GM08714 (cell line): Measurements from ENCODE around the gene POLR3H.

Experiments used
- H3K4me3 ChIP-seq: fragments of 200-500 bp; sonication (Bioruptor generic); 2 replicates; pipeline ENCODE4 v1.5.1; 2014; ENCODE audit warnings: mild to moderate bottlenecking, low read length, inconsistent platforms
- ZNF274 ChIP-seq: IDR thresholded peaks from 2 replicates; pipeline ENCODE4 v1.6.1; 2012; ENCODE audit warnings: mild to moderate bottlenecking, low read depth, low read length

Gene POLR3H

DNA sequence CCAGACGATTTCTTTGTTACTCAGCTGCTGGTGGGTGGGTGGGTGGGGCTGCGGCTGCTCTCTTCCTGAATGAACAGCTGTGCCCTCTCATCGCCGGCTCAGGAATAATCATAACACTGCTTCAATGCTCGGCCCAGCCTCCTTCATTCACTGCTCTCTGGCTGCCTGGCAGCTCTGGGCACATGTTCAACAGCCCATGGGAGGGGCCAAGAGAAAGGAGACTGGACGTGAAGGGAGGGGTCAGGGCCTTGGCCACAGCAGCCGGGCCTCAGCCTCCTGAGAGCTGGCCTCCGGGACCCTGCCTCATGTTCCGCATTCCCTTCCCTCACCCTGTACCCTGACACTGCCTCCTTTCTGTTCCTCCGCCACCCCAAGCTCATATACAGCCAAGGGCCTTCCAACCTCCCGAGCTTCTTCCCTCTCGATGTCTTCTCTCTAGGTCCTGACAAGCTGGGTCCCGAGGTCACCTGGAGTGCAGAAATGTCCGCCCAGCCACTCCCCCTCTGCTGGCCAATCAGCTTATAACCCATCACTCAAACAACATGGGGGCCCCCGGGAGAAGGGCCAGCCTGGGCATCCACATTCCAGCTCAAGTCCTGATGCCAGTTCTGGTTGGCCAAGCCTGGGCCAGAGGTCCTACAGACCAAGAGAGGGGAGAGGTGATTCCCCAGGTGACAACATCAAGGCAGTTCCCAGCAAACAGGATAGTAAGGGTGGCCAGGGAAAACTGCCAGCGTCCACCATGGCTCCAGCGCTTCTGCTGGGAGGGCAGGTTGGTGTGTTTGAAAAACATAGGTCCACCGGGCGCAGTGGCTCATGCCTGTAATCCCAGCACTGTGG, 13.4 kb upstream of the POLR3H start:
- no peak for TF ChIP-seq ZNF274
- H3K4me3 ChIP-seq, result no peak overlapping the region

DNA sequence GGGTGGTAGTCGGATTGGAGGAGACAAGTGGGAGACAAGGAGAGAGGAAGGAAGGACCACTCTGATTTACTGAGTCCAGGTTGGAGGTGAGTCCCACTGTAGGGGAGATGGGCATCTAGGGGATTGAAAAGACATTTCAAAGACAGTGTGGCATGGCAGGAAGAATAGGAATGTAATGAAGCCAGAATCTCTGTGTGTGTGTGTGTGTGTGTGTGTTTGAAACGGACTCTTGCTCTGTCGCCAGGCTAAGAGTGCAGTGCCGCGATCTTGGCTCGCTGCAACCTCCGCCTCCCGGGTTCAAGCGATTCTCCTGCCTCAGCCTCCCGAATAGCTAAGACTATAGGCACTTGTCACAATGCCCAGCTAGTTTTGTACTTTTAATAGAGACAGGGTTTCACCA, 12.3 kb upstream of the POLR3H start:
- TF ChIP-seq ZNF274, result no peak

DNA sequence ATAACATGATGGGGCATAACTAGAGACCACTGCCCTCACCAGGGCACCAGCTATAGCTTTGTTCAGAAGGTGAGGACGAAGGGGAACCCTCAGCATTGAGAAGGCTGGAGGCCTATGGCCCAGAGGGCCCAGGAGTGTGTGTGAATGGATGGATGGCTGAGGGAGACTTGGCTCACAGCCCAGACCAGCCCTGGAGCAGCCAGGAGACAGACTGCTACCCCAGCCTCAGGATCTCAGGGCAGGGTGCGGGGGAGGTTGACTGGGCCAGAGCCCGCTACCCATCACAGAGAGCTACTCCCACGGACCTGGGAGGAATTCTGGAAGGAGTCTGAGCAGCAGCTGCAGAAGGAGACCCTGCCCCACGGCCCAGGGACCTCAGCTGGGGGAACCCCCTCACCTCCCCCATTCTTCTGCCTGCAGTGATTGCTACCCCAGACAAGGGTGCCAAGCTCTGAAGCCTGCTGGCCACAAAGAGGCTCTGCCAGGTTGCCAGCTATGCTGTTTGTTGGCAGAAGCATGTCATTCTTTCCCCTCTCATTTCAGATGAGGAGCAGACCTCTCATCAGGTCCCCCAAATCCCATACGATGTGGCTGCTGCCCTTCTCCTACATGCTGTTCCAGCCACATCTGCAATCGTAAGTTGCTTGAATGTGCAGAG, 11.2 kb upstream of the POLR3H start:
- TF ChIP-seq ZNF274, result no peak
- H3K4me3 ChIP-seq, result no peak overlapping the region

More for the DNA sequence above, 12.3 kb upstream of the POLR3H start:
- no peak overlapping the region for H3K4me3 ChIP-seq

DNA sequence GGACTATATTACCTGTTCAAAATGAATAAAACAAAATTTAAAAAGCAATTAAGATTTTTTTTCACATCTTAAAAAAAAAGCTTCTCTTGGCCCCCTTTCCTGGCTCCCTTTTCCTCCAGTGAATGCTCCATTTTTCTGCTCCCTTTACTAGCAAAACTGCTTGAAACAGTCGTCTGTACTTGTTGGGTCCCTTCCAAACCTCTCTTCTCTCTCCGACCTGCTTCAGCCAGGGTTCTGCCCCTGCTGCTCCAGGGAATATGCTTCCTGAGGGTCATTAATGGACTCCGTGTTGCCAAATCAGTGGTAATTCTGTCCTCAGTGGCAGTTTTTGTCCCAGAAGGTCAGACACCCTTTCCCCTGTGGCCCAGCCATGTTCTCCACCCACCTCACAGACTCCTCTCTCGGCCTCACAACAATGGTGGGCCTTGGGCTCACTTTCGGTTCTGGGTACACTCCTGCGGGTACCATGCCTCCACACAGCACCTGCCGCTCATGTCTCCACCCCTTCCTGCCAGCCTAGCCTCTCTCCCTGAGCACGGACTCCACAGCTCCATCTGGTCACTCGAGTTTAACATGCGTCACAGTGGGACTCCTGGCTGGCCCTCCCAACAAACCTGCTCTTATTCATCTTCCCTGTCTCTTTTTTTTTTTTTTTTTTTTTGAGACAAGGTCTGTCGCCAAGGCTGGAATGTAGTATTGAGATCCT, 7.8 kb upstream of the POLR3H start:
- no peak overlapping the region for H3K4me3 ChIP-seq
- no peak for TF ChIP-seq ZNF274

DNA sequence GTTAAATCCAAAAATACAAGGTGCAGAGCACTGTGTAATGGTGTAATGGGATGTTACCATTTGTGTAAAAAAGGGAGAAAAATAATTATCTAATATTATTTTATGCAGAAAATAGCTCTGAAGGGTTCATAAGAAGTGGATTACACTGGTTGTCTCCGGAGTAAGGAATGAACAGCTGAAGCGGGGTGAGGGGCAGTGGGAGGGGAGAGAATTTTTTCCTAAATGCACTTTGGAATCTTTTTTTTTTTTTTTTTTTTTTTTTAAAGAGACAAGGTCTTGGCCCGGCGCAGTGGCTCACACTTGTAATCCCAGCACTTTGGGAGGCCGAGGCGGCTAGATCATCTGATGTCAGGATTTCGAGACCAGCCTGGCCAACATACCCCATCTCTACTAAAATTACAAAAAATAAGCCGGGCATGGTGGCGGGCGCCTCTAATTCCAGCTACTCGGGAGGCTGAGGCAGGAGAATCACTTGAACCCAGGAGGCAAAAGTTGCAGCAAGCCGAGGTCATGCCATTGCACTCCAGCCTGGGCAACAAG, 6.8 kb upstream of the POLR3H start:
- TF ChIP-seq ZNF274, result no peak
- no peak overlapping the region for H3K4me3 ChIP-seq

DNA sequence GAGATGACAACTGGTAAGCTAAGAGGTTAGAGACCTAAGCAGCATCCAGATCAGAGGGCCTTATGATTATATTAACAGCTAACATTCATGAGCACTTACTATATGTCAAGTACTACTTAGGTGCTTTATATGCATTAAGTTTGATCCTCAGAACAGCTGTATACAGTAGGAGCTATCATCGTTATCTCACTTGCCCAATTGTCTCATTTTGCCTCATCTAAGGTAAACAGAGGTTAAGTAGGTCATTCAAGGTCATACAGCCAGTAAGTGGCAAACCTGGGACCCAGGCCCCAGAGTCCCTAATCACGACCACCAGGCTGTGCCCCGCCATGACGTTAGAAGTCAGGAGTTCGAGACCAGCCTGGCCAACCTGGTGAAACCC, 4.6 kb upstream of the POLR3H start:
- no peak for TF ChIP-seq ZNF274
- no peak overlapping the region for H3K4me3 ChIP-seq

DNA sequence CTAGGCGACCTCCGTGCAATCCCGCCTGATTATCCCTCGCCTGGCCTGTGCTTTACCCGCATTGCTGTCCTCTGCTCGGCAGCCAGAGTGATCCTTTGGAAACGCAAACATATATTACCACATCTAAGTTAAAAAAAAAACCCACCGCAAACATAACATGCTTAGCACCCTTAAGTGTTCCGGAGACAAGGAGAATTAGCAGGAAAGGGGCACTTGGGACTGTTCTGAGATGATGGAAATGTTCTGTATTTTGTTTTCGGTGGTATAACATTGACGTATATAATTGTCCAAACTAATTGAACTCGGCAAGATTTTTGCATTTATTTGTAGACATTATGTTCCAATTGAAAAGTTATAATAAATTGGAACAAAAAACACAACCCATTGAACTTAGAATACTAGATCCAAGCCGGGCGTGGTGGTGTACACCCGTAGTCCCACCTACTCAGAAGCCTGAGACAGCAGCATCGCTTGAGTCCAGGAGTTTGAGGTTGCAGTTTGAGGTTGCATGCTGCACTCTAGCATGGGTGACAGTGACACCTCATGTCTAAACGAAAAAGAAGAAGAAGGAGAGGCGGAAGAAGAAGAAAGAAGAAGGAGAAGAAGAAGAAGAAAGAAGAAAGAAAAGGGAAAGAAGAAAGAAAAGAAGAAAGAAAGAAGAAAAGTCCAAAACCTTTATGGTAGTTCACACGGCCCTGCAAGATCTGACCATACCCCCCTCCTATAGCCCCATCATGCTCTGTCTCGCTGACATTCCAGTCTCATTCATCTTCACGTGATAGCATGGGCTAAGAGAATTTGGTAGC, 604 bp upstream of the POLR3H start:
- TF ChIP-seq ZNF274, result no peak
- H3K4me3 ChIP-seq, result peak overlapping the region; percentile 44; the same call in 1 of the 2 replicates

DNA sequence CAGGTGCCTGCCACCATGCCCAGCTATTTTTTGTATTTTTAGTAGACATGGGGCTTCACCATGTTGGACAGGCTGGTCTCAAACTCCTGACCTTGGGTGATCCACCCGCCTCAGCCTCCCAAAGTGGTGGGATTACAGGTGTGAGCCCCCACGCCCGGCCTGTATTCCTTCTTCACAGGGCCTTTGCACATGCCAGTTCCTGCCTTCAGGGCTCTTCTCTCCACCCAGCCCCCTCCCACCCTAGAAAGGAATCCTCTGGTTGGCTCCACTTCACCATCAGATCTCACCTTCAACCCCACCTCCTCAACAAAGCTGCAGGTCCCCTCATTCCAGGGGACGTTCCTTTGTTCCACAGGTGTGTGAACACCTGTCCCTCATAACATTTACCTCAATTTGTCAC, 2.0 kb downstream of the POLR3H start:
- H3K4me3 ChIP-seq, result peak overlapping the region; percentile 7; the same call in 1 of the 2 replicates
- TF ChIP-seq ZNF274, result no peak

DNA sequence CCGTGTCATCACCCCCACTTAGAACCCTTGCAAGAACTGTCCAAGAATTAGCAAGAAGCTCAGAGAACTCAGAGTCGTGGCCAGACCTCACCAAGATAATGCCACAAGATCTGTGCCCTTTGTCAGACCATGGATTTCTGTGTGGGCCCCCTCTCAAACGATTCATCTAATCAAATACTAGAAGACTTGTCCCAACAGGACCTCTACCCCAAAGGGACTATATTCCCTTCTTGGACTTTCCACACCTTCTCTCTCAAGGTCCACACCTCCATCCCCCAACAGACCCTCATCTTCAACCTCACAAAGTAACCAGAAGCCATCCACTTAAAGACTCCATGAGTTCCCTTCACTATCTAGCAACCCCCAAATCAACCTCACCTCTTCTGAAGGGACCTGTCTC, 2.8 kb downstream of the POLR3H start:
- TF ChIP-seq ZNF274, result no peak
- no peak overlapping the region for H3K4me3 ChIP-seq

DNA sequence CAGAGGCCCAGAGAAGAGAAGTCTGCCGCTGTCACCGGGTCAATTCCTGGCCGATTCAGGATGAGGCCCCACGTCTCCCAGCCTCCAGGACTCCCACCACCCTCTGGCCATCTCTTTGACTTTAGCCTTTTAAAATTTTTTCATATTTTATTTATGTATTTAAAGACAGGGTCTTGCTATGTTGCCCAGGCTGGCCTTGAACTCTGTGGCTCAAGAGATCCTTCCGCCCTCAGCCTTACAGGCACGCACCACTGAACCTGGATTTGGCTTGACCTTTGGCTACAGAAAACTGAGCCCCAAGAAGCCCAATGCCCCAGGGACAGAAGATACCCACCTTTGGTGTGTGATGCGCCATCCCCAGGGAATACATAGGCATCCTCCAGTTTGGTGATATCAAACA, 3.9 kb downstream of the POLR3H start:
- no peak for TF ChIP-seq ZNF274
- no peak overlapping the region for H3K4me3 ChIP-seq

DNA sequence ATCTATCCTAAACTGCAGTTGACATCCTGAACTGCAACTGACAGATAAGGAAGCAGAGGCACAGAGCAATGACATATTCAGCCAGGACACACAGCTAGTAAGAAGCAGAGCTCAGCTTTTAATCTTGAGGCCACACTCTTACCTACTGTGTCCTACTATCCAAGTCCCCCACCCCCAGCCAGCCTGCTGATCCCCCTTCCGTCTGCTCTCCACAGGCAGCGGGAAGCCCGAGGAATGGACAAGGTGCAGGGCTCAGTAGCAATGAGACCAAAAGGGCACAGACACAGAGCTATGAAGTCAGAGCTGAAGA, 4.3 kb downstream of the POLR3H start:
- no peak overlapping the region for H3K4me3 ChIP-seq

DNA sequence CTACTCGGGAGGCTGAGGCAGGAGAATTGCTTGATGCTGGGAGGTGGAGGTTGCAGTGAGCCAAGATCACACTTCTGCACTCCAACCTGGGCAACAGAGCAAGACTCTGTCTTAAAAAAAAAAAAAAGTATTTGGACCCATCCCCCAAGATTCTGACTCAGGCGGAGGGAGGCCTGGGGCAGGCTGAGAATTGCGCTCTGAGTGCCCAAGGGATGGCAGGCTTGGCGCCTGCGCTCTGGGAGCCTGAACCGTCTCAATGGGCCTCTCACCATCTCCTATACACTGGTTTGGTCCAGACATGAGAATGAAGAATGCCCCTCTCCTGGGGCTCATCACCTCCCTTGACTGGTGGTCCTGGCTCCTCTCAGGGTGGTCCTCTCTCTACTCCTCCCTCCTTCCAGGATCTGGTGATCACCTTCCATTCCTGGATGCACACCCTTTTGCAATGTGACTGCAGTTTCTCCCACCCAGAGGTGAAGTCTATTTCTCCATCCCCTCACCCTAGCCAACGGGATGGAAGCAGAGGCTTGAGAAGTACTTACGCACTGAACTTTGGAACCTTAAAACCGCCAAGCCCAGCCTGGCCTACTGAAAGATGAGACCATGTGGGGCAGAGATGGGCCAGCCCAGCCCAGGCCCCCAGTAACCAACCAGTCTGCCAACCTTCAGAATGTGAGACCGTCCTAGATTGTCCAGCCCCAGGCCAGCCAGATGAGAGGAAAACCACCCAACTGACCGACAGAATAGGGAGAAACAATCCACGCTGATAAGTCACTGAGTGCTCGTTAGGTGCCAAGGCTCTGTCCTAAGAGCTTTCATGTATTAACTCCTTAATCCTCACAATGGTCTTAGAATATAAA, 4.9 kb downstream of the POLR3H start:
- TF ChIP-seq ZNF274, result no peak
- H3K4me3 ChIP-seq, result no peak overlapping the region

More for the DNA sequence above, 4.3 kb downstream of the POLR3H start:
- TF ChIP-seq ZNF274, result no peak

DNA sequence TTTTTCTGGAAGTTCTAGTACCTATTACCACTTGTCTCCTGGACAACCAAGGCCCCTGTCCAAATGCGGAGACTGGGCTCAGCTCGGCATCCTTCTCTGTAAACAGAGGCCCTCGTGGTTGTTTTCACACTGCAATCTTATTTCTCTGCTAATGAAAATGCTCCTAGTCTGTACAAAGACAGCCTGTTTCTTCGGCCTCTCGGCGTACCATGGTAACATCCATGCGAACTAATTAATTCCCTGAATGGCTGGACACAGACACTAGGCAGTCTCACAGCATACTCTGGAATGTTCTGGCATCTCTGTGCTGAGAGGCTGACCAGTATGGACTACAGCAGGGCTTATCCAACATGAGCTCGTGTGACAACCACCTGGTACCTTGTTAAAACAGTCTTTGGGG, 5.7 kb downstream of the POLR3H start:
- TF ChIP-seq ZNF274, result no peak

DNA sequence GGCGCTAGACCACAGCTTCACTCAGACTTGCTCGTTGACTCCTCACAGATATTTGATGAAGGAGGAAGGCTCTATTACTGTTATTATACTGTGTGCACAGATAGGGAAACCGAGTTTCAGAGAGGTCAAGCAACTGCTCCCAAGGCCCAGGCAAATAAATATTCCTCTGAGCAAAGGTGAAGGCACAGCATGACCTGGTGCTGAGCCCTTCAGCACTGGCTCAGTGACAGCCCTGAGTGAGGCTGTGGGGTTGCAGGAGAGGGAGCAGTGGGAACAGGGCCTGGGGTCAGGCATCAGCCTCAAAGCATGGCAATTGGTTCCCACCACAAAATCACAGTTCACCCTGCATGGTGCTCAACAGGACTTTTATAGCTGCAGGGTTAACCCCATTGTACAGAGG, 7.1 kb downstream of the POLR3H start:
- H3K4me3 ChIP-seq, result no peak overlapping the region
- no peak for TF ChIP-seq ZNF274

More for the DNA sequence above, 5.7 kb downstream of the POLR3H start:
- no peak overlapping the region for H3K4me3 ChIP-seq
